Choroid plexus epithelial cell (primary cell): ENCODE measurements around the gene OR52M1.
A peak's percentile ranks its signal among the peaks of the same experiment; 100 is the strongest.
"Not testable (repeated sequence)": the region's sequence is repeated elsewhere in the genome, so short reads cannot be mapped to it uniquely, and the experiment has no call there.

Experiments used
- DNase-seq: peaks from one replicate; pipeline ENCODE4 v3.0.0-alpha.2; 2010; ENCODE audit warnings: low read depth
- H3K4me3 ChIP-seq: 2 replicates; pipeline ENCODE4 v1.5.1; 2011; ENCODE audit warnings: low read depth, mild to moderate bottlenecking, control low read depth, low read length, moderate library complexity
- CTCF ChIP-seq: conservative IDR thresholded peaks from 2 replicates; pipeline ENCODE4 v1.5.1; 2011; ENCODE audit warnings: low read depth, mild to moderate bottlenecking, control low read depth, inconsistent platforms, low read length, moderate library complexity

OR52M1 gene

GRCh38 chr11:4514196-4514595 is 30.8 kb upstream of the OR52M1 start:
- no peak for TF ChIP-seq CTCF
- no peak for DNase-seq
- no peak overlapping the region for H3K4me3 ChIP-seq

- no peak for TF ChIP-seq CTCF
- H3K4me3 ChIP-seq, result no peak overlapping the region
- no peak for DNase-seq
Observed at GRCh38 chr11:4522339-4522738, 22.7 kb upstream of the OR52M1 start.

- H3K4me3 ChIP-seq, result no peak overlapping the region
- no peak for DNase-seq
- TF ChIP-seq CTCF, result no peak
Observed at GRCh38 chr11:4522752-4523151, 22.2 kb upstream of the OR52M1 start.

GRCh38 chr11:4523666-4524065 is 21.3 kb upstream of the OR52M1 start:
- H3K4me3 ChIP-seq, result no peak overlapping the region
- no peak for TF ChIP-seq CTCF
- no peak for DNase-seq

GRCh38 chr11:4527926-4528325 is 17.1 kb upstream of the OR52M1 start:
- no peak for DNase-seq
- TF ChIP-seq CTCF, result no peak
- no peak overlapping the region for H3K4me3 ChIP-seq

GRCh38 chr11:4531686-4532085 is 13.3 kb upstream of the OR52M1 start:
- not testable (repeated sequence) for DNase-seq, H3K4me3 ChIP-seq

- peak; percentile 53 for DNase-seq
- TF ChIP-seq CTCF, result peak; percentile 78
- no peak overlapping the region for H3K4me3 ChIP-seq
Observed at GRCh38 chr11:4539603-4540219, 5.3 kb upstream of the OR52M1 start.

GRCh38 chr11:4541071-4541470 is 3.9 kb upstream of the OR52M1 start:
- TF ChIP-seq CTCF, result no peak
- no peak for DNase-seq
- no peak overlapping the region for H3K4me3 ChIP-seq
